ENCODE data around the gene AFDN.

DNA sequence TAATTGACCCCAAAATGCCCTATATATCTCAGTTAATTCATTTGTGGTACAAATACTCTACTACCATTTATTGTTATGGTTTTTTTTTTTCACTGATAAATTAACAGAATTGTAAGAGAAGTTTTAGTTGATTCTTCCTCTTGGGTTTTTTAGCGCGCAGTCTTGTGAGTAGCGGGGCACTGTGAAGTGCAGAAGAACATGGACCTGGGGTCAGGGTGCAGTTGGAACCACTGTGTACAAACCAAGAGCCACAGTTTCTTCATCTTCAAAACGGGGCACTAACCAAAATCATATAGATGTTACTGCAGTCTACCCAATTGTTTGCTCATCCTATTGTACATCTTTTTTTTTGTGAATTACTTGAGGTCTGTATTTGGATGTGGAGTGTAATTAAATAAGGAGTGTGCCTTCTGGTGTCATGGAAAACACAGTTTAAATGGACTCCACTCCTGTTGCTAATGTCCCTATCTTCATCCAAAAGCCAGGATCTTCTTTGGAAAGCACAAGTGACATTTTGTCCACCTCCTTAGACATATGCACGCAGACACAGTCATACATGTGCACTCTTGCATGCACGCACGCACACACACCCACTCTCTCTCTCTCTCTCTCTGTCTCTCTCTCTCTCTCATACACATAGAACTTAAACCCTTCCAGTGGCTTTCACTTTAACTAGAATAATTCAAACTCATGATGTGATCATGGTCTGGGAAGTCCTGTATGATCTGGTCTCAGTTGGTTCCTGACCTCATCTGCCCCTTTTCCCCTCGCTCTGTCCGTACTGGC, 51.5 kb downstream of the AFDN start:
- TF ChIP-seq CTCF (conservative IDR thresholded peaks at IDR 0.05; ENCODE audit: low read length) (no peak), EZH2phosphoT487 (IDR thresholded peaks at IDR 0.05; ENCODE audit: borderline replicate concordance) (no peak)
